GM19238 (cell line): Measurements from ENCODE around the gene CRMP1.
A peak's percentile ranks its signal among the peaks of the same experiment; 100 is the strongest.
"Not testable (repeated sequence)": the region's sequence is repeated elsewhere in the genome, so short reads cannot be mapped to it uniquely, and the experiment has no call there.

Experiments
- DNase-seq: peaks from one replicate; pipeline ENCODE4 v3.0.0; 2011; ENCODE audit warnings: low spot score; ENCODE audit not compliant: insufficient read length

The CRMP1 gene

DNA sequence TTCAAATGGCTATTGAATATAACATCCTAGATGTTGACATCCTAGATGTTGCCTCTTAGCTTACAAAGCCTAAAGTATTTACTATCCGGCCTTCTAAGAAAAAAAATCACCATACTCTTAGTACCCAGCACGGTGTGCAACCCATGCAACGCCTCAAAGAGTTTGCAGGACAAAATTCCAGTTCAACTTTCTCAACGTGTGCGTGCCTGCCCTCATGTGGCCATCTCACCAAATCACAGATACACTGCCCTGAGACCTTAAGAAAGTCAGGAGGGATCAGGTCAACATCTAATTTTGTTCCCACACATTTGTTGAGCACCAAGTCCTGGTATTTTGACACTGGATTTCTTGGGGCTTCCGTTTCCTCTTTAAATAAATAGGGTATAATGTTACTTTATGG lies 68.3 kb downstream of the CRMP1 start:
- no peak for DNase-seq

DNA sequence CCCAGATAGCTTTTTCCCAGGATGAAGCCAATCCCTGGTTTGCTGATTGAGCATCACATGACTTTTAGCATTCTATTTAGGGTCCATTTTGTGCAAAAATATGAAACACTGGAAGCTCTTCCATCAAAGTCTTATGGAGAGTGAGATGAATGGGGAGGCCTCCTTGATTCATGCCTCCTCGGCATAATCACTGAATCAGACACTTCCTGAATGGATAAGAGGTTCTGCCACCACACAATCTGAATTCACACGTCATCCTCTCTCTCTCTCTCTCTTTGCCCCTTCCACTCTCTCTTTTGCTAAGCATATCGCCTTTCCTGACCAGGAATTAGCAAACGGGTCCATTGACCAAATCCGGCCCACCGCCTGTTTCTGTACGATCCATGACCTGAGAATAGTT lies 68.7 kb downstream of the CRMP1 start:
- no peak for DNase-seq

DNA sequence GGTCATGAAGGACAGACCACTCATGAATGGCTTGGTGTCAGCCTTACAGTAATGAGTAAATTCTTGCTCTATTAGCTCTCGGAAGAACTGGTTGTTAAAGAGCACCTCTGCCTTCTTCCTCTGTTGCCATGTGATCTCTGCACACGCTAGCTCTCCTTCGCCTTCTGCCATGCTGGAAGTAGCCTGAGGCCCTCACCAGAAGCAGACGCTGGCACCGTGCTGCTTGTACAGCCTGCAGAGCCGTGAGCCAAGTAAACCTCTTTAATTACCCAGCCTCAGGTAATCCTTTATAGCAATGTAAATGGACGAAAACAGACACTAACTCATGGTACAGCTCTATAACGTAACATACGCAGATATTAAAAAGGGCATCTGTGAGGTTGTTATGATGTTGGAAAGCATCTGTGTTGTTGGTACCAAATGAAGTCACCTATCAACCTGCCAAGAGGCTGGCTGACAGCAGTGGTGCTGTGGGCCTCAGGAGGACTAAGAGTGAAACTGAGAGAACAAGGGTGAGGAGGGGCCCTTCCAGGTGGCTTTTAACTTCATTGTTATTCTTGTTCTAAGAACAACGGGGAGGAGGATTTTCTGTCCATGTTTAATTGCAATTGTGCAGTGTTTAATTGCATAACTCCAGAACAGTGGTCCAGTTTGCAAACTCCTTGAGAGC lies 69.2 kb downstream of the CRMP1 start:
- no peak for DNase-seq

DNA sequence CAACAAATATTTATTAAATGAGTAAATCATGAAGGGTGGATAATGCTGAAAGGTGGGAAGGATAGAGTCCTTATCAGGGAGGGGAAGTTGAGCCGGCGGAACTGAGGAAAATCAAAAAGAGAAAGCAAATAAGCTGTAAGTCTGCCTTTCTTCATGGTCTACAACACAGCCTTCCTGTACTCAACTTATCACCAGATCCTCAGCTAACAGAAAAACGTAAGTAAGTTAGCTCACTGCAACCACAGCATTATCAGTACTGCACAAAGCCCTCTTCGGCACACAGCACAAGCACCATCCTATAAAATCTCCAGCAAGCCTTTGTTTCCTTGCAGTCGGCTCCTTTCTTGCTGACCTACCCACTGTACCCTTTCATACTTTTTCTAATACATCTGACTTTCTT lies 70.3 kb downstream of the CRMP1 start:
- DNase-seq, result no peak

DNA sequence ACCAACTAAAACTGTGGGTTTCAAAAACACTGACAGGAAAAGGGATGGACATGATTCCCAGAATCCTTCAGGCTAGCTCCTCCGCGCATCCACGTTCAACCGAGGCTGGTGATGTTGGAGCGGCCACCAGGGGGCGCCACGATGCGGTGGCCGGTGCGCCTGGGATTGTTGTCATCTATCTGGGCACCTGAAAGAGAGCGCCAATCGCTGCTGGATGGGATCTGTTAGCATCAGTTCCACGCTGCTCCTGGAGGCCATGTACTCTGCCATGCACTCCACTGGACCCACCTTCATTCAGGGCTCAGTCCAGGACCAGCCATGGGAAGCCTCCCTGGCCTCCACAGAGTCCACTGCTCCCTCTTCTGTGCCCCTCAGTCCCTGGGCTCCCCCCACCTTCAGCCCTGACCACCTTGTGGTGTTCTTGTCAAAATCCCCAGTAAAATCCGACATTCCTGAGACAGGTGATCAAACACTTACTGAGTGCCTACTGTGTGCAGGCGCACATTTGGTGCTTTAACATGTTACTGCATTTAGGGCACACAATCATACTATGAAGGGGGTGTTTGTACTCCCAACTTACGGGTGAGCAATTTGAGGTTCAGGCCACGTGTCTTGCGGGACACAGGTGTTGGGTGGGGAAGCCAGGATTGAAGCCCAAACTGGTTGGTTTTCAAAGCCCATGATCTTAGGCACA lies 71.1 kb downstream of the CRMP1 start:
- DNase-seq, result no peak

DNA sequence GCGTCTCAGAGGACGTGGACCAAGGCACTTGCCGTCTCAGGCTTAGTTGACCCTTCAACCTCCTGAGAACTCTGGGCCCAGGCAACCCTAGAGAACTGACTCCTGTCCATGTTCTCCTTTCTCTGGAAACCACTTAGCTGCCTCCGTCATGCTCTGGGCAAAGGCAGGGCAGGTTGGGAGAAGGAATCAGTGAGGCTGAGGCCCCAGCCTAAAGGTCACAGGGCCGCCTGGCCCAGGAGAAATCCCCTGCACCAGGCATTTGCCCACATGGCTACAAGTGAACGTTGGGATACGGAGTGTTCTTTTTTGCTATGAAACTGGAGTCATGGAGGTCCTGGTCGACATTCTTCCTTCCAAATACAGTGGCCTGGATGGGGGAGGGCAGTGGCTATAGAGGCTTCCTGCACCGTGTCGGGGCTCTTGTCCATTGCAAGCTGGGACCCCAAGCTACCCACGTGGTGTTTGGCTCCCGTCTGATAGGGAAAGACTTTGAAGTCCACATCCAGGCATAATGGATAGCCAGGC lies 76.0 kb downstream of the CRMP1 start:
- DNase-seq, result no peak

DNA sequence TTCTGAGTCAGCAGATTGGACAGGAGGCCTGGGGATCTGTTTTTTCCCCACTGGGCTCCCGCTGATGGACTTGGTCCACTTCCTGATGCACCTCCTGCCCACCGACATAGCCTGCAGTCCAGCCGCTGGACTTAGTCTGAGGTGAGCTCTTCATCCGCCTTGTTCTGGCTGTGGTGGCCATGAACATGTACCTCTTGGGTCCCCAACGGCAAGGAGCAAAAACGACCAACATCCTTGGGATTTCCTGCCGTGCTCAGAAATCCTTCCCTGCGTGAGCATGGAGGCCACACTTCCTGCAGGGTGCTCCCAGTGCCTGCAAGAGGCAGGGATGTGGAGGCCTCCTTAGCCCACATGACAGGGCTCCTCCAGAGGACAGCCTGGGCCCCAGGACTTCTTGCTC lies 76.8 kb downstream of the CRMP1 start:
- no peak for DNase-seq

DNA sequence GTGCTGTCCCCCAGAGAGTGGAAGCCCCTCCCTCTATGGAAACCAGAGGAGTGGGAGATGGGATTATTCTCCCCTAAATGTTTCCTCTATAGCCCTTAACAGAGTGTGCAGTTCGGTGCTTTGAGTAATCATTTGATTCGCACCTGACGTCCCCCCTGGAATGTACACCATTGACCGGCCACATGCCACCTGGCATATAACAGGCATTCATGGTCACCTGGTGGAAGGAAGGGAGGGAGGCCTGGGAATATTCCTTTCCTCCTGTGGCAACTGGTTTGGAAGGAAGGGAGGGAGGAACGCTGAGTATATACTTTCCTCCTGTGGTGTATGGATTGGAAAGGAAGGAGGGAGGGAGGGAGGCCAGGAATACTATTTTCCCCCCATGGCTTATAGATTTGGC lies 77.2 kb downstream of the CRMP1 start:
- no peak for DNase-seq

DNA sequence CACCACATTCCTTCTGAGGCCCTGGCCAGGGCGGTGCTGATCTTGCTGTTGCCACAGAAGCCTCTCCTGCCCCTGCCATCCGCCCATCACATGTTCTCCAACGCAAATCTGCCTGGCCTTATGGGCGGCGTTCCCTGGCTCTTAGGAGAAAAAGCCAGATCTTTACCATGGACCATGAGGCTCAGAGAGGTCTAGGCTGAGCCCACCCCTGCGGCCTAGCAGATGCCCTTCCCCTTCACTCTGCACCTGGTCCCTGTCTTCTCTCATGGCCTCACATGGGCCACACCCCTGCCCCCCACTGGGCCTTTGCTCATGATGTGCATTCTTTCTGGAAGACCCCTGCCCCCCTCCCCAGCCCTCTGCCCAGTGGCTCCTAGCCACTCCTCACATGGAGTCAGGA lies 78.5 kb downstream of the CRMP1 start:
- DNase-seq, result no peak

DNA sequence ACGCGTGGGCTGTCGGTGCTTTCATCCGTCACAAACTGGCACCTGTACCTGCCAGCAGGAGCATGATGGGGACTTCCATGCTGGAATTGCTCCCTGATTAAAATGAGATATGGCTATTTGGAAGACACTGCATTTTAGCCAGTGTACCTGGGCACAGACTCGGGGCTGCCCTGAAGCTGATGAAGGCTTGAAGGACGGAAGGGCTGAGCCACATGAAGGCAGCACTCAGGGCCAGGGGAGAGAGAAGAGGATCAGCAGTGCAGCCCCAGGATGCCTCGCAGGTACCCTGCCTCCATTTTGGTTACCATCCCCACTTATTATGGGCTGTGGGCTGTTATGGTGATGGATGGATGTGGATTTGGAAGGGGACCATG lies 79.0 kb downstream of the CRMP1 start:
- DNase-seq, result no peak

DNA sequence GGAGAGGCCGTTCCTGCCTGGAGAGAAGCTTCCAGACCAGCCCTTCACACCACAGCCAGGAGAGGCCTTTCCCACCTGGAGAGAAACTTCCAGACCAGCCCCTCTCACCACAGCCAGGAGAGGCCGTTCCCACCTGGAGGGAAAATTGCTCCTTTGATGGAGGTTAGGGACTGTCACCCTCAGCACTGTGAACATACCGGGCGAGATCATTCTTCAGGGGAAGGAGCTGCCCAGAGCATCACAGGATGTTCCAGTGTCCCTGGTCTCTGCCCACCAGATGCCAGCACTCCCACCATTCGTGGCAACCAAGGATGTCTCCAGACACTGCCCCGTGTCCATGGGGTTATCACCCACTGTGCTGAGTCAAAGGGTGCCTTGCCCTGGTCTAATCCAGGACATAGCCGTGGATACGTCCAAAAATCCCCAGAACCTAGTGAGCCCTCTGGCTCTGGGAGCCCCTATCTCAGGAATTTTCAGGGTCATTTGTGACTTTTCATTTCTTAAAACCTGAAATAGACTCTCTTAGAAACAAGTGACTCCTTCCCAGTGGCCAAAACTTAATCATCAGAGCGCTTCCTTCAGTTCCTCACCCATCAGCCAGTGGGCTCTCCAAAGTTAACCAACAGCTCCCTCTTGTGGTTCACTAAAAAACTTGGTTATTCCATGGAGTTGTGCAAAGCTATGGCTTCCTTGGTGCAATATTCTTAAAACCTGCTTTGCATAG lies 80.2 kb downstream of the CRMP1 start:
- DNase-seq, result peak; percentile 44

DNA sequence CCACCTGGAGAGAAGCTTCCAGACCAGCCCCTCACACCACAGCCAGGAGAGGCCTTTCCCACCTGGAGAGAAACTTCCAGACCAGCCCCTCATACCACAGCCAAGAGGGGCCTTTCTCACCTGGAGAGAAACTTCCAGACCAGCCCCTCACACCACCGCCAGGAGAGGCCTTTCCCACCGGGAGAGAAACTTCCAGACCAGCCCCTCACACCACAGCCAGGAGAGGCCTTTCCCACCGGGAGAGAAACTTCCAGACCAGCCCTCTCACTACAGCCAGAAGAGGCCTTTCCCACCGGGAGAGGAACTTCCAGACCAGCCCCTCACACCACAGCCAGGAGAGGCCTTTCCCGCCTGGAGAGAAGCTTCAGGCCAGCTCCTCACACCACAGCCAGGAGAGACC lies 80.8 kb downstream of the CRMP1 start:
- DNase-seq, result not testable (repeated sequence)

DNA sequence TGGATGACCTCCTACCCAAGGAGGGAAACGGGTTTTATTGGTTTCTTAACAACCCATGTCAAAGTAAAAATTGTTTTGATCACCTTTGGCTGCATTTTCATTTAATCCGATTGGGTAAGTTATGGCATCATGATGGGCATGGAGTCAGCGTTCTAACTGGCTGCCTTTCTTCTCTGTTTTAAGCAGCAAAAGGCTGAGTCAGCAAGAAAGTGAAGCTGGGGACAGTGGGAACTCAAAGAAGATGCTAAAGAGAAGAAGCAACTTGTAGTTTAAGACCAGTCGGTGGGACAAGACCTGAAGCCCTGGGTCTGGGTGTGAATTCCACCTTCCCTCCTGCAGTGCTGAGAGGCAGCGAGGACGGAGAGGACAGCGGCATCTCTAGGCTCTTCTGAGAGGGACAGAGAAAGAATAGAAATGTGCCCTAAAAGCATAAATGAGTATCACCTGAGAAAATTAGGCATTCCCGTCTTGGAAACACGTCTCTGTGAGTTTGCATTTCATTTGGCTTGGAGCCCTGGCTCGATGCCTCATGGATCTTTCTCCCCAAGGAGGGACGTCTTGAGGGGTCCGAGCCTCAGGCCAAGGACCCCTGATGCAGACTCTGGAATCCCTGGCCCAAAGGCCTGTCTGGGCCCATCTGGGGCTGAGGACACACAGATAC lies 82.0 kb downstream of the CRMP1 start:
- DNase-seq, result no peak

DNA sequence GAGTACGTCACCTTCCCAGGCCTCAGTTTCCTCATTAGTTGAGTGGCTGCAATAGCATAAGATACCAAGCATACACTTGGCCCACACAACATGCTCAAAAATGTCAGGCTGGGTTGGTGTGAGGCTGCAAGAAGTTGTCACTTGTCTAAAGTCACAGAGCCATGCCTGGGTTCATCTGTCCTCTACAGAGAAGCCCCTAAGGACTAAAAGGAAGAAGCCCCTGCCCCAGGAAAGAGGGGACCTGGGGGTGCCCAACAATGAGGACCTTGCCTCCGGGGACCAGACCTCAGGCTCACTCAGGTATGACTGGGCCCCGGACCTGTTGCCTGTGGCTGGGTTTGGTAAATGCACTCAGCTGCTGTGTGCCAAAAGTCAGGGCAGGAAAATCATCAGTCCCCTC lies 82.7 kb downstream of the CRMP1 start:
- no peak for DNase-seq

DNA sequence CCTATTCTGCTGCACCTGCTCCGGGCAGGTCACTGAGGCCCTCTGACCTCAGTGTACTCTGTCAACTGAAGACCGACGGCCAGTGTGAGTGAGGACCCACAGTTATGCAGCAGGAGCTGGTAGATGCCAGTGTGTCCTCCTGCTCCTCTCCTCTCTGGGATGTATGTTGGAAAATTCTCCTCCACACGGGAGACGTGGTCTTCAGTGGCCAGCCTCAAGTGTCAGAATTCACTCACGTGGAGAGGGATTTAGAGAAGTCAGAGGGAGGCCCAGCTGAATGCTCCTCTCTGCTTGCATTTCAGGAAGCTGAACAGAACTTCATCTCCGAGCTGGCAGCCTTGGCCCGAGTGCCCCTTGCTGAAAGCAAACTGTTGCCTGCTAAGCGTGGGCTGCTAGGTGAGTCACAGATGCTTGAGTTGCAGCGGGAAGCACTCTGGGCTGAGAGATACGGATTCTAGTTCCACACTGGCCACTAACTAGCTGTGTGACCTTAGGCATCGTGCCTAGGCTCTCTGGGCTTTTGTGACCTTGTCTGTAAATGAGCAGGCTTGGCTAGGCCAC lies 83.6 kb downstream of the CRMP1 start:
- DNase-seq, result no peak

DNA sequence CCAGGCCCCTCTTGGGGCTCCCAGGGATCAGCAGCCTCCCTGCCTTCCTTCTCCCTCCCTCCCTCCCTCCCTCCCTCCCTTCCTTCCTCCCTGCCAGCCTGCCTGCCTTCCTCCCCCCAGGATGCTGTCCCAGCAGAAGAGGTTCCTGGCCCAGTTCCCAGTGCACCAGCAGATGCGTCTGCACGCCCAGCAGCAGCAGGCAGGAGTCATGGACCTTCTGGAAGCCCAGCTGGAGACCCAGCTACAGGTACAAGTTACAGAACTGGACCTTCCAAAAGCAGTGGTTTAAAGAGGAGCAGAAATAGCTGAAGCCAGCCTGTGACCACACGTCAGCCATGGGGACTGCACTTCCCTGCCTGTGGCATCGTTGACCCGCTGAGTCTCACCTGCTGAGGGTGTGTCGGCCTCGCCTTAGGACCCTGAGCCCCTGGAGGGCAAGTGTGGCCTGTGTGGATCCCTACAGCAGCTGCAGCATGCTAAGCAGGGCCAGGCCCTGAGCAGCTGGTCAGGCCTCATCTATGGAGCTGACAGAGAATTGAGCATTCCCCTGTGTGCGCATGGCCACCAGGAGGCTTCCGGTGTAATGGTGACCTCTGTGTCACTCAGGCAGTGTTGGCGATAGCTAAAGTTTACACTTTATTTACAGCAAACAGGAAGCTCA lies 84.7 kb downstream of the CRMP1 start:
- DNase-seq, result no peak

DNA sequence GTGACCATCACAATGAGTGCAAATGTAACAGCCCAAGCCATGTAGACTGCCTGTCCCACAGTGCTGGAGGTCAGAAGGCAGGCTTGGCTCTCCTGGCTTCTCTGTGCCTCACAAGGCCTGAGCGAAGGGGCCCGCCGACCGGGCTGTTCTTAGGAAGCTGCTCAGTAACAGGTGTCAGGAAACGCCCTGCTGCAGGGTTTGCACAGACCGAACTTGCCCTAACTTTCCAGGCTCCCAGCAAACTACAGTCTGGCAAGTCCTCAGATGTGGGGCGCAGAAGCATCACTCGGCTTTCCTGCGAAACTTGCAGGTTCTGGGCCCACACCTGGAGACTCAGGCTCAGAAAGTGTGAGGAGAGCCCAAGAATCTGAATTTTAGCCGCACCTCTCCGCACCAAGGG lies 87.6 kb downstream of the CRMP1 start:
- DNase-seq, result no peak

DNA sequence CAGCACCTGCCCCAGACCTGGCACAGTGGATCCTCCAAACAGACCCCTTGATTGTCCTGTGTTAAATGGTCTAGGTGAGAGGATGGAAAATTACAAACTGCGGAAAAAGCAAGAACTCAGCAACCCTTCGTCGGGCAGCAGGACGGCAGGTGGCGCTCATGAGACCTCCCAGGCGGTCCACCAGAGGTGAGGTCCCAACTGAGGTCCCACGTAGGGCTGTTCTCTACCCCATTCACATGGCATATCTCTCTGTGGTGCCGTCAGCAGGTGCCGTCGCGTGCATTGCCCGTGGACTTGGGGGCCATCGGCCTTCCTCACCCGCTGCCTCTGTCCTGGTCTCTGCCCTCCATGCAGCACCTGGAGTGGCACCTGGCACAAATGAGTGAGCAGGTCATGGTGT lies 88.2 kb downstream of the CRMP1 start:
- DNase-seq, result no peak

DNA sequence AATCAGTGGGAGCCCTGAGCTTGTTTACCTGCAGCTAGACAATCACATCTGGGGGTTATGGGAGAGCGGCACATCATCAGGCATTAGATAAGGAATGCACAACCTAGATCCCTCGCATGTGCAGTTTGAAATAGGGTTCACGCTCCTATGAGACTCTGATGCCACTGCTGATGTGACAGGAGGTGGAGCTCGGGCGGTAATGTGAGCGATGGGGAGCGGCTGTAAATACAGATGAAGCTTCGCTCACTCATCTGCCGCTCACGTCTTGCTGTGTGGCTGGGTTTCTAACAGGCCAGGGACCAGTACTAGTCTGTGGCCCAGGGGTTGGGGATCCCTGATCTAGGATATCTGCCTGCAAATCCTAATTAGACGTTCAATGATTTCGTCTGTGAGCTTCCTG lies 90.3 kb downstream of the CRMP1 start:
- DNase-seq, result no peak

DNA sequence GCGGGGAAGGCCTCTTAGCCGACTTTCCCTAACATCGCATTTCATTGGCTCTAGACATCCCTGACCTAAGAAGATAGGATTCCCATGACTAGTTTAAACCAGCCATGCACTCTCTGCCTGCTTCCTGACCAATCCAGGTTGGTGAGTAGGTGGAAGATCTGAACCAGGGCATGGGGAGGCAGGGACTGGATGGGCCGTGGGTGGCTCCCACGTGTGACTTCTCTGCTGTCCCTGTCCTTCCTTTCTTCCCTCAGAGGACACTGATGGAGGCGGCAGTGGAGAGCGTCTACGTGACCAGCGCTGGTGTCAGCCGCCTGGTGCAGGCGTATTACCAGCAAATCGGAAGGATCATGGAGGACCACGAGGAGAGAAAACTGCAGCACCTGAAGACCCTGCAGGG lies 91.2 kb downstream of the CRMP1 start:
- no peak for DNase-seq

DNA sequence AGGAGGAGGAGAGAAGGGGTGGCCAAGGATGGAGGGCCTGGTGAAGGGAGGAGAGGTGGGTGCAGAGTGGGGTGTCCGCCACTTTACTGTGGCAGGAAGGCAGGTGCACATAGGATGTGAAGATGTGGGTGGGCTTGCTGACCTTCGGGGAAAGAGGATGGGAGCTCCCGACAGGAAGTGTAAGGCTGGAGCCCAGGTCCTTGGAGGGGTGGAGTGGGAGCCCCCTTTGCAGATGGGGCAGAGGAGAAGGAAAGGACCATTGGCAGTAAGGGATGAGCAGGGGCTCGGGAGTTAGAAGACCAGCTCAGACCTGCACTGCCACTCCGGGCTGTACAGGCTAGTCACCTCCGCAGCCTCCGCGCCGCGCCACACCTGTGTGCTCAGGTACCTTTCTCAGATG lies 92.4 kb downstream of the CRMP1 start:
- DNase-seq, result no peak
